K562 treated with DMSO at 1 percent for 4 hours (cell line): ENCODE results near the gene ZNF830. TPM values are rescaled to one million over a fixed set of nuclear protein-coding genes. Genes with fewer than 3 reads are reported as not detected.

ENCODE experiments used
- total RNA-seq: library from RNA; unstranded; fragments of 300-600 nt; gene quantifications from 2 replicates; pipeline ENCODE4 v1.2.3, GENCODE V29; 2022; ENCODE audit not compliant: insufficient read depth

The ZNF830 gene
- 6.2 and 12.9 TPM in 2 replicates for total RNA-seq

GRCh38 chr17:34961093-34961911 is at the start of gene ZNF830, which contains the start of gene CCT6B:
Gene ZNF830 (plus strand): TSS chr17:34961540. CDS start chr17:34961567, 27 bp downstream.
Gene CCT6B (minus strand): TSS chr17:34961460. CDS start chr17:34961393, 67 bp downstream.

GRCh38 chr17:34980353-34980680 is 19.0 kb downstream of the ZNF830 start, which contains the start of gene LIG3:
Gene LIG3 (plus strand): TSS chr17:34980512. CDS start chr17:34983006, 2,494 bp downstream.

Other genes starting within 250 kb of the ZNF830 start
- gene CCT6B, start 80 bp upstream of the ZNF830 start, total RNA-seq: 0.53 and 0.84 TPM in 2 replicates
- 11.0 and 17.8 TPM in 2 replicates for gene LIG3, start 19.0 kb downstream of the ZNF830 start, total RNA-seq
- gene RFFL, start 102.2 kb downstream of the ZNF830 start, total RNA-seq: 4.0 and 9.1 TPM in 2 replicates
- 6.7 and 14.7 TPM in 2 replicates for gene RAD51D, start 158.3 kb downstream of the ZNF830 start, total RNA-seq
- gene FNDC8, start 160.1 kb downstream of the ZNF830 start, total RNA-seq: not detected in 2 replicates
- 17.1 and 17.7 TPM in 2 replicates for gene NLE1, start 180.8 kb downstream of the ZNF830 start, total RNA-seq
- gene UNC45B, start 186.3 kb downstream of the ZNF830 start, total RNA-seq: not detected in 2 replicates
- not detected in 2 replicates for gene SLC35G3, start 232.9 kb downstream of the ZNF830 start, total RNA-seq